Ovary (tissue), 9 donors: ENCODE measurements around the gene UPP2. TPM values are rescaled to one million over a fixed set of nuclear protein-coding genes. Genes with fewer than 3 reads are reported as not detected.

Source experiments
- DNase-seq, 5 donors: peaks; one replicate each; pipeline ENCODE4 v3.0.0-alpha.2; 2019 to 2020
- H3K27ac ChIP-seq, 2 donors: fragments of 200-600 bp; one replicate each; pipeline versions ENCODE4 v1.5.1 to v1.8.0; 2019 to 2022
- H3K27me3 ChIP-seq: fragments of 200-600 bp; one replicate; pipeline ENCODE4 v1.8.0; 2022
- H3K36me3 ChIP-seq: fragments of 200-600 bp; sonication (generic); one replicate; pipeline ENCODE4 v1.5.1; 2019
- H3K4me1 ChIP-seq: one replicate; pipeline ENCODE4 v1.8.1; 2013; ENCODE audit warnings: mild to moderate bottlenecking, moderate library complexity; ENCODE audit not compliant: insufficient read depth
- H3K4me3 ChIP-seq: fragments of 200-600 bp; sonication (generic); one replicate; pipeline ENCODE4 v1.5.1; 2017
- H3K9me3 ChIP-seq, 2 donors: fragments of 200-600 bp in 1 of 2; sonication (generic) in 1 of 2; one replicate each; pipeline versions ENCODE4 v1.5.1 to v1.8.1; 2013 to 2019; ENCODE audit warnings: mild to moderate bottlenecking in 1 of 2, moderate library complexity in 1 of 2
- EP300 ChIP-seq: sonication (generic); formaldehyde crosslinking; IDR thresholded peaks from one replicate; pipeline ENCODE4 v1.6.1; 2017; ENCODE audit warnings: antibody characterized with exemption
- POLR2A ChIP-seq: fragments of 450-650 bp; IDR thresholded peaks from one replicate; pipeline ENCODE4 v1.6.1; 2017; ENCODE audit warnings: antibody characterized with exemption, mild to moderate bottlenecking, moderate library complexity
- WGBS, 3 donors: extraction: QIAGEN DNeasy Blood & Tissue Kit in 1 of 3; methylation state at CpG; one replicate each; pipeline versions ENCODE4 v1.1.5 to v1.1.7; 2013 to 2017; 5-methylcytosine and 5-hydroxymethylcytosine counted together
- intact Hi-C, 4 donors: fragments of 100-400 bp; cut with DNase I; formaldehyde crosslinking; loops; one replicate each; pipeline versions ENCODE4 v1.11.0 to v1.15.1; 2022 to 2023
- polyA plus RNA-seq, 2 donors: library from polyadenylated mRNA; stranded (reverse); fragments of 200-250 nt in 1 of 2; fragments of 350-450 nt in 1 of 2; fragmentation: Illumina TruSeq in 1 of 2; extraction: RNeasy Lipid Tissue Mini Kit (QIAGEN cat#74804) in 1 of 2; gene quantifications; one replicate each; pipeline ENCODE4 v1.2.3, GENCODE V29; 2013 to 2014
- total RNA-seq, 7 donors: library from RNA; depleted of rRNA in 2 of 7; stranded (reverse); fragments of >200 nt in 2 of 7; fragmentation: NEBNext Ultra II Directional in 3 of 7; extraction: Animal tissue kit (Norgen Biotek cat#: 25700) in 3 of 7; gene quantifications; one replicate each; pipeline versions ENCODE4 v1.1.0 to v1.2.4, GENCODE V29; 2016 to 2023
- TF ChIP-seq, protein P1 (sequence below), 3 donors: fragments of 450-650 bp in 2 of 3; fragments of 200-600 bp in 1 of 3; IDR thresholded peaks; one replicate each; pipeline versions ENCODE4 v1.5.1 to v1.8.0; 2016 to 2022; ENCODE audit warnings: antibody characterized with exemption in 3 of 3, mild to moderate bottlenecking in 1 of 3
- donor health status: DM: no; HTN: no; CAD: no; lungs with moderate emphysema.
- donor health status: DM: no; HTN: no; CAD: no.
- donor health status: Bipolar disorder and iron deficiency.
- donor health status: DM: yes; HTN: yes; CAD: no.
- donor health status: DM: no; HTN: no; CAD: no.
- donor health status: DM: yes; HTN: yes; CAD: no.

UPP2 gene
- total and polyA plus RNA-seq, 9 donors: 0.08 to 0.28 (median 0.16) TPM; not detected in 3

GRCh38 chr2:158088093-158088492, 13.6 kb upstream of the UPP2 start:
- WGBS, 3 donors: 83 to 93% (median 88%) methylated on average over 3 of the region's 3 CpGs
- no peak for TF ChIP-seq POLR2A
- TF ChIP-seq EP300: no peak
- TF ChIP-seq, protein P1, sequence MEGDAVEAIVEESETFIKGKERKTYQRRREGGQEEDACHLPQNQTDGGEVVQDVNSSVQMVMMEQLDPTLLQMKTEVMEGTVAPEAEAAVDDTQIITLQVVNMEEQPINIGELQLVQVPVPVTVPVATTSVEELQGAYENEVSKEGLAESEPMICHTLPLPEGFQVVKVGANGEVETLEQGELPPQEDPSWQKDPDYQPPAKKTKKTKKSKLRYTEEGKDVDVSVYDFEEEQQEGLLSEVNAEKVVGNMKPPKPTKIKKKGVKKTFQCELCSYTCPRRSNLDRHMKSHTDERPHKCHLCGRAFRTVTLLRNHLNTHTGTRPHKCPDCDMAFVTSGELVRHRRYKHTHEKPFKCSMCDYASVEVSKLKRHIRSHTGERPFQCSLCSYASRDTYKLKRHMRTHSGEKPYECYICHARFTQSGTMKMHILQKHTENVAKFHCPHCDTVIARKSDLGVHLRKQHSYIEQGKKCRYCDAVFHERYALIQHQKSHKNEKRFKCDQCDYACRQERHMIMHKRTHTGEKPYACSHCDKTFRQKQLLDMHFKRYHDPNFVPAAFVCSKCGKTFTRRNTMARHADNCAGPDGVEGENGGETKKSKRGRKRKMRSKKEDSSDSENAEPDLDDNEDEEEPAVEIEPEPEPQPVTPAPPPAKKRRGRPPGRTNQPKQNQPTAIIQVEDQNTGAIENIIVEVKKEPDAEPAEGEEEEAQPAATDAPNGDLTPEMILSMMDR (IDR thresholded peaks at IDR 0.05): no peak
- DNase-seq: no peak
- H3K4me1 ChIP-seq: no peaks in the 10 kb centered on the region
- H3K27ac ChIP-seq: no peak overlapping the region
- H3K27me3 ChIP-seq: no peaks in the 10 kb centered on the region
- H3K4me3 ChIP-seq: no peak overlapping the region
- no peaks in the 10 kb centered on the region for H3K9me3 ChIP-seq
- no peaks in the 10 kb centered on the region for H3K36me3 ChIP-seq
- intact Hi-C loops: no loop called here

GRCh38 chr2:158089322-158089721, 12.4 kb upstream of the UPP2 start:
- Histone ChIP-seq H3K9me3 (no peaks in the 10 kb centered on the region), H3K36me3 (no peaks in the 10 kb centered on the region), H3K27me3 (no peaks in the 10 kb centered on the region), H3K4me1 (no peaks in the 10 kb centered on the region), H3K27ac (no peak overlapping the region), H3K4me3 (no peak overlapping the region)
- 85 to 92% (median 89%) methylated on average over 5 of the region's 5 CpGs for WGBS, 3 donors
- DNase-seq: no peak
- TF ChIP-seq POLR2A: no peak
- intact Hi-C loops: no loop called here

- TF ChIP-seq EP300 (no peak), POLR2A (no peak)
- TF ChIP-seq, protein P1 (IDR thresholded peaks at IDR 0.05): no peak
- WGBS, 3 donors: 85 to 89% (median 87%) methylated on average over 4 of the region's 4 CpGs
- Histone ChIP-seq H3K4me1 (no peaks in the 10 kb centered on the region), H3K9me3 (no peaks in the 10 kb centered on the region), H3K36me3 (no peaks in the 10 kb centered on the region), H3K27me3 (no peaks in the 10 kb centered on the region), H3K27ac (no peak overlapping the region), H3K4me3 (no peak overlapping the region)
- no peak for DNase-seq
- intact Hi-C loops: no loop called here
Measured at GRCh38 chr2:158091647-158092046, 10.0 kb upstream of the UPP2 start.

GRCh38 chr2:158094487-158095092, 7.1 kb upstream of the UPP2 start:
- intact Hi-C loops: no loop called here
- DNase-seq: no peak
- H3K4me1 ChIP-seq: no peaks in the 10 kb centered on the region
- H3K9me3 ChIP-seq: no peaks in the 10 kb centered on the region
- no peaks in the 10 kb centered on the region for H3K27me3 ChIP-seq
- no peaks in the 10 kb centered on the region for H3K36me3 ChIP-seq
- WGBS, 3 donors: 83 to 90% (median 88%) methylated on average over 2 of the region's 2 CpGs
- no peak for TF ChIP-seq POLR2A
- TF ChIP-seq, protein P1 (IDR thresholded peaks at IDR 0.05): no peak
- TF ChIP-seq EP300: no peak
- no peak overlapping the region for H3K27ac ChIP-seq
- H3K4me3 ChIP-seq: no peak overlapping the region

DNA sequence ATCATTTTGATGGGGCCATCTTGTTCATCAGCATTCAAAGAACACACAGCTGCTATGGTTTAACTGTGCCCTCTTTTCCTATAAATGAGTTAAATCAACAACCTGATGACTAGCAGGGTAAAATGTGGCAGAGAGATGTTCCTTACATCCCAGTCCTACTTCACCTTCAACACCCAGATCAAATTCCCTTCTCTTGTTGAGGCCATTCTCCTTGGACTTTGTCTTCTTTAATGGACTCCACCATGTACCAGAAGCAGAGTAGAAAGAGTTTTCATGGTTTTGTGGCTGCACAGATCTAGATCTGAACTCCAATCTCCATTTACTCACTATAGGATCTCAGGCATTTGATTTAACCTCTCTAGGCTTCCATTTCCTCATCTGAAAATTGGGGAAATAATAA, 6.4 kb upstream of the UPP2 start:
- intact Hi-C loops: no loop called here
- TF ChIP-seq, protein P1 (IDR thresholded peaks at IDR 0.05): no peak
- TF ChIP-seq EP300 (no peak), POLR2A (no peak)

More for the DNA sequence above, 6.4 kb upstream of the UPP2 start:
- no peaks in the 10 kb centered on the region for H3K36me3 ChIP-seq
- H3K27ac ChIP-seq: no peak overlapping the region
- DNase-seq: no peak
- no peak overlapping the region for H3K4me3 ChIP-seq
- no peaks in the 10 kb centered on the region for H3K27me3 ChIP-seq
- H3K9me3 ChIP-seq: no peaks in the 10 kb centered on the region
- H3K4me1 ChIP-seq: no peaks in the 10 kb centered on the region
